NOMO-1 (cell line): ENCODE results near the gene SELENOS.

ENCODE experiments used
- DNase-seq, 2 experiments: peaks; one replicate each; lab custom pipeline; 2025; ENCODE audit not compliant: unreplicated experiment in 2 of 2; lab: John Stamatoyannopoulos, UW

SELENOS gene

DNA sequence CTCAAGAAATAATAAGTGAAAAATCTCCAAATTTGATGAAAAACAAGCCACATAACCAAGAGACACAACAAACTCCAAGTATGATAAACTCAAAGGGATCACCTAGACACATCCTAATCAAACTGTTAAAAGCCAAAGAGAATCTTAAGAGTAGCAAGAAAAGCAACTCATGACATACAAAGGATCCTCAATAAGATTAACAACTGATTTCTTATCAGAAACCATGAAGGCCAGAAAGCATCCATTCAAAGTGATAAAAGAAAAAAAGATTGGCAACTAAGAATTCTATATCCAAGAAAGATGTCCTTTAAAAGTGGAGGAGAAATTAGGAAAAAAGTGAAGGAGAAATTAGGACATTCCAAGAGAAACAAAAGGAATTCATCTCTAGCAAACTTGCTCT, 49.0 kb downstream of the SELENOS start:
- no peak for DNase-seq

DNA sequence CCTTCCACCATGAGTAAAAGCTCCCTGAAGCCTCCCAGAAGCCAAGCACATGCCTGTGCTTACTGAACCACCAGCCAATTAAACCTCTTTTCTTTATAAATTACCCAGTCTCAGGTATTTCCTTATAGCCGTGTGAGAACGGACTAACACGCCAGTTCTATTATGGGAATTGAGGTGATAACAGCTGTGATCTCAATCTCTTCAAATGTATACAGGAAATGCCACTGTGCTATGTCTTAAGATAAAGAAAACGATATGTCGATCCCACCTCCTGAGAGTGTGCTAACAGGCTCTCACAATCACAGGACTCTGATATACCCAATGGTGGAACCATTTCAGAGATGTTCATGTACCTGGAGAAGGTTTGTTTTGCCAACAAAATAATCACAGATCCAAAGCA, 51.6 kb downstream of the SELENOS start:
- DNase-seq = no peak
